A204.1 (cell line): ENCODE results near the gene MPST.
"Not testable (repeated sequence)": the region's sequence is repeated elsewhere in the genome, so short reads cannot be mapped to it uniquely, and the experiment has no call there.

Experiments
- FAIRE-seq: peaks from 2 replicates; lab custom pipeline; 2012; peaks lifted over from hg19 to GRCh38; lab: Jason Lieb, UNC

Gene MPST

GRCh38 chr22:37019309-37020191 lies at the start of gene MPST, which contains the start of gene TST:
MPST (plus strand) TSS chr22:37019742; CDS start chr22:37019837, 95 bp downstream.
TST (minus strand) TSS chr22:37019447; CDS start chr22:37018732, 715 bp downstream.
- FAIRE-seq = no peak

DNA sequence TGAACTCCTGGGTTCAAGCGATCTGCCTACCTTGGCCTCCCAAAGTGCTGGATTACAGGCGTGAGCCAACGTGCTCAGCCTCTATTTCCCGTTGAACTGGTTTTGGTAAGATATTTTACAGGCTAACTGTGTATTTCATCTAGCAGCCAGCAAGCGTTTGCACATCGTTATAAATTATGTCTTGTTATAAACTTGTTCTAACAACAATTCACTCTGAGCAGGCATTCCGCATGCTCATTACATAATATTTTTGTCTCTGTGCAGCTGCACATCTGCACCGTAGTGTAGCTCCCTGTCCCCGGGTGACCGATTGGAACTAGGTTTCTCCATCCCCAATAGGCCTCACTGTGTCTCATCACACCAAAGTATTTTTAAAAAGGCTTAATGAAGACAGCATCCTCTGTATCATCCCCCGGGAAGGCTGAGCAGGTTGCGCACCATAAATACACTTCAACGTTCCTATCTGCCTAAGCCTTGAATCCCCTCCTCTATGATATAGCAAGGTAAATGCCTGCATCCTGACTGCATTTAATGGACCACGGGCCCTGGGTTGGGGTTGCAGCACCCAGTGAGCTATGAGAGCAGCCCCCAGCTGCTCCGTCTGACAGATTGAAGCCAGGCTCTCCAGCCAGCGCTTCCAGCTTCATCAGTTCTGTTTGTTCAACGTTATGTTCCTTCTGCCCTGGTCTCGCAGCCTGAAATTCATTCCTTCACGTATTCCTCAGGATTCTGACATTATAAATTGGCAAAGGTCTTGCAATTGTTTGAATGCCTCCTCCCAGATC lies 48.0 kb upstream of the MPST start:
- no peak for FAIRE-seq

- FAIRE-seq = no peak
These were observed 42.9 kb upstream of the MPST start for GRCh38 chr22:36976606-36977005.

GRCh38 chr22:36977401-36977861 lies 42.1 kb upstream of the MPST start:
- no peak for FAIRE-seq

GRCh38 chr22:36977947-36978660 lies 41.4 kb upstream of the MPST start:
- peak; percentile 95 for FAIRE-seq

- no peak for FAIRE-seq
These were observed 40.3 kb upstream of the MPST start for GRCh38 chr22:36979016-36979910.

- no peak for FAIRE-seq
These were observed 38.2 kb upstream of the MPST start for GRCh38 chr22:36981247-36981775.

GRCh38 chr22:36982136-36982535 lies 37.4 kb upstream of the MPST start:
- FAIRE-seq = no peak

GRCh38 chr22:36985211-36985889 lies 34.2 kb upstream of the MPST start:
- no peak for FAIRE-seq

- FAIRE-seq = no peak
These were observed 33.2 kb upstream of the MPST start for GRCh38 chr22:36986242-36986821.

- FAIRE-seq = no peak
These were observed 31.3 kb upstream of the MPST start for GRCh38 chr22:36988075-36988832.

GRCh38 chr22:36989012-36989411 lies 30.5 kb upstream of the MPST start:
- FAIRE-seq = not testable (repeated sequence)

GRCh38 chr22:36990457-36990856 lies 29.1 kb upstream of the MPST start:
- no peak for FAIRE-seq

GRCh38 chr22:36991206-36991605 lies 28.3 kb upstream of the MPST start:
- no peak for FAIRE-seq

GRCh38 chr22:36997746-36998145 lies 21.8 kb upstream of the MPST start:
- no peak for FAIRE-seq

GRCh38 chr22:36998620-36999351 lies 20.8 kb upstream of the MPST start:
- FAIRE-seq = no peak

DNA sequence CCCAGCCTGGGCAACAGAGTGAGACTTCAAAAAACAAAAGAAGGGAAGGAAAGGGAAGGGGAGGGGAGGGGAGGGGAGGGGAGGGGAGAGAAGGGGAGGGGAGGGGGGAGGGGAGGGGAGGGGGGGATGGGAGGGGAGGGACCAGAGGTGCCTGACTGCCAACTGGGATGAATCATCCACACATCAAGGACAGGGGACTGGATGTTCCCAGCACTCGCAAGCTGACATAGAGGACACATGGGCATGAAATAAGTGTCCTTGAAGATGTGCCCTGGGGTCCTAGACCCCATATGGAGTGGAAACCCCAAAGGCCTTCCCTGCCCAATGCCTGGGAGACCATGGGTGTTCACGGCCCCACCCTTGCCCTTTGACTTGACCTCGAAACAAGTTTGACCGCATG lies 20.1 kb upstream of the MPST start:
- no peak for FAIRE-seq

GRCh38 chr22:37000676-37001534 lies 18.6 kb upstream of the MPST start:
- FAIRE-seq = no peak
